ENCODE results near the gene SEMA7A. TPM values are rescaled to one million over a fixed set of nuclear protein-coding genes. Genes with fewer than 3 reads are reported as not detected.
"Not testable (repeated sequence)": the region's sequence is repeated elsewhere in the genome, so short reads cannot be mapped to it uniquely, and the experiment has no call there.

The SEMA7A gene
- total and polyA plus RNA-seq, 4 donors = 0.54 to 4.1 (median 2.0) TPM

GRCh38 chr15:74394090-74394846, 39.5 kb downstream of the SEMA7A start:
- intact Hi-C loops (cut with DNase I) = no loop called here
- Histone ChIP-seq H3K27me3 (ENCODE audit: control insufficient read depth in 1 of 2, insufficient read depth in 2 of 2, low read length in 1 of 2) (no peaks in the 10 kb centered on the region), H3K27ac (ENCODE audit: low read depth in 1 of 2, low read length in 2 of 2) (no peak overlapping the region), H3K9me3 (ENCODE audit: control insufficient read depth, low read length) (no peaks in the 10 kb centered on the region), H3K4me1 (ENCODE audit: control insufficient read depth in 1 of 2, insufficient read depth in 2 of 2, low read length in 2 of 2) (no peaks in the 10 kb centered on the region), H3K36me3 (ENCODE audit: control insufficient read depth in 1 of 2, insufficient read depth in 2 of 2, low read length in 1 of 2) (no peaks in the 10 kb centered on the region), H3K4me3 (ENCODE audit: low read length in 2 of 2) (no peak overlapping the region)
- DNase-seq = no peak
- 87 to 89% methylated on average over 11 of the region's 11 CpGs for WGBS, 2 donors
- no peak for ATAC-seq (ENCODE audit: low FRiP score)

- Histone ChIP-seq H3K27ac (ENCODE audit: low read depth in 1 of 2, low read length in 2 of 2) (no peak overlapping the region), H3K9me3 (ENCODE audit: control insufficient read depth, low read length) (no peaks in the 10 kb centered on the region), H3K36me3 (ENCODE audit: control insufficient read depth in 1 of 2, insufficient read depth in 2 of 2, low read length in 1 of 2) (no peaks in the 10 kb centered on the region), H3K4me3 (ENCODE audit: low read length in 2 of 2) (no peak overlapping the region), H3K4me1 (ENCODE audit: control insufficient read depth in 1 of 2, insufficient read depth in 2 of 2, low read length in 2 of 2) (no peaks in the 10 kb centered on the region), H3K27me3 (ENCODE audit: control insufficient read depth in 1 of 2, insufficient read depth in 2 of 2, low read length in 1 of 2) (no peaks in the 10 kb centered on the region)
- DNase-seq = no peak
- ATAC-seq (ENCODE audit: low FRiP score) = no peak
- intact Hi-C loops (cut with DNase I) = no loop called here
- WGBS, 2 donors = 93 to 95% methylated on average over 13 of the region's 13 CpGs
These were observed 40.3 kb downstream of the SEMA7A start for GRCh38 chr15:74393423-74393822.

DNA sequence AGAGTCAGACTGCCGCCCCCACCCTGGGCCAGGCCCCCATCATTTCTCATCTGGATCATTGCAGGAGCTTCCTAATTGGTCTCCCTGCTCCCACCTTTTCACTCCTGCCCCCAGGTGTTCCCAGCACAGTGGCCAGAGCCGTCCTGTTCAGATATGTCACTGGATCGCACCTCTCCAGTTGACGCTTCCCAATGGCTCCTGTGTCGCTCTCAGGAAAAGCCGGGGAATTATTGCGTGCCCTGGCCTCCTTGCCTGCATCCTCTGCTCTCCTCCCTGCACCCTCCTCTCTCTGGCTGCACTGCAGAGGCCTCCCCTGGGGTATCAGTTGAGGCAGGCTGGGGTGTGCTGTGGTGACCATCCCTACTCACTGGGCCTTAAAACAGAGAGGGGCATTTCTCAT, 40.9 kb downstream of the SEMA7A start:
- Histone ChIP-seq H3K36me3 (ENCODE audit: control insufficient read depth in 1 of 2, insufficient read depth in 2 of 2, low read length in 1 of 2) (no peaks in the 10 kb centered on the region), H3K9me3 (ENCODE audit: control insufficient read depth, low read length) (no peaks in the 10 kb centered on the region), H3K27me3 (ENCODE audit: control insufficient read depth in 1 of 2, insufficient read depth in 2 of 2, low read length in 1 of 2) (no peaks in the 10 kb centered on the region), H3K4me3 (ENCODE audit: low read length in 2 of 2) (no peak overlapping the region), H3K27ac (ENCODE audit: low read depth in 1 of 2, low read length in 2 of 2) (no peak overlapping the region), H3K4me1 (ENCODE audit: control insufficient read depth in 1 of 2, insufficient read depth in 2 of 2, low read length in 2 of 2) (no peaks in the 10 kb centered on the region)
- 91 to 92% methylated on average over 7 of the region's 7 CpGs for WGBS, 2 donors
- DNase-seq = no peak
- intact Hi-C loops (cut with DNase I) = no loop called here
- ATAC-seq (ENCODE audit: low FRiP score) = no peak

DNA sequence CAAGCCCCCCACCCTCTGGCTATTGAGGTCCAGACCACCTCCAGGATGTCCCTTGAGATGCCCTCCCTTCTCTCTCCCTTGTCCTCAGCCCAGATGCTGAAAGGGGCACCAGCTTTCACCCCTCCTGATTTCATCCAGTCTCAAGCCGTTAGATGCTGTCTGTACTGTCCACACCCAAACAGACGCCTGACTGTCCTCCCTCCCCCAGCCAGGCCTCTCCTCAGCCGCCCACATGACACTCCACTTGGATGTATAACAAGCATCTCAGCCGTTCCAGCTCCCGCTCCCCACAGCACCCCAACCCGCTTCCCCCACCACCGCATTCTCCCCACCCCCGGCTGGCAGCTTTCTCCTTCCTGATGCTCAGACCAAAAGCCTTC, 41.3 kb downstream of the SEMA7A start:
- H3K27me3 ChIP-seq (ENCODE audit: control insufficient read depth in 1 of 2, insufficient read depth in 2 of 2, low read length in 1 of 2) = no peaks in the 10 kb centered on the region
- no peaks in the 10 kb centered on the region for H3K9me3 ChIP-seq (ENCODE audit: control insufficient read depth, low read length)

DNA sequence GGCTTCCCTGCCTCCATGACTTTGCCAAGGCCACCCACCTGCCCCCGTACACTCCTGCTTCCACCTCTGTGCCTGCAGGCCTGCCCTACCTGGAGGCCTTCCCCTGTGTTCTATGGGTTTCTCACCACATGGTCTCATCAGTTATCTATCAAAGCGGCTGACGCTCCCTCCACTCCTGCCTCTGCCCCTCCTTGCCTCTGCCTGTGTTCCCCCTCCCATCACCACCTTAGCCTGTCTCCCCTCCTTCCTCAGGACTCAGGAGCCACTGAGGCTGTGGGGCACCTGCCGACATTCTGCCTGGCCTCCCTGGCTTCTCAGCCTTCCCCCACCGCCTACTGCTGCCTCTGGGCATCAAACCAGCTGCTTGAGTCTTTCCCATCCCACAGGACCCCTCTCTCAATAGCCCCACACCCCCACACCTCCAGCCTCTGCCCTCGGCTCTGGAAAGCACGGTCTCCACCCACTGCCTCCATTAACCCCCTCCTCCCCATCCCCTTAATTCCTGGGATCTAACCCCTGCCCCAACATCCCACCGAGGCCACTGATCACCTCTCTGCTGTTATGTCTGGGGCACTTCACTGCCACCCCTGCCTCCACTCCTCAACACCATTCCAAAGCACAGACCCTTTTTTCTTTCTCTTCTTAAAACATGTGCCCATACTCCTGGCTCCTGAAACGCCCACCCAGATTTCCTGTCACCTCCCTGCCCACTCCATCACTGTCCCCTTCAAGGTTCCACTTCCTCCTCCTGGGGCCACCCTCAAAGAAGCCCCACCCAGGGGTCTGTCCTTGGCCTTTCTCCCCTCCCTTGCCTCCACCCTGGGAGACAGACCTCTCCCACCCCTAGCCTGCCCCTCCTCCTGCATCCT, 41.9 kb downstream of the SEMA7A start:
- no peak for DNase-seq
- Histone ChIP-seq H3K36me3 (ENCODE audit: control insufficient read depth in 1 of 2, insufficient read depth in 2 of 2, low read length in 1 of 2) (no peaks in the 10 kb centered on the region), H3K27ac (ENCODE audit: low read depth in 1 of 2, low read length in 2 of 2) (no peak overlapping the region), H3K27me3 (ENCODE audit: control insufficient read depth in 1 of 2, insufficient read depth in 2 of 2, low read length in 1 of 2) (no peaks in the 10 kb centered on the region), H3K4me1 (ENCODE audit: control insufficient read depth in 1 of 2, insufficient read depth in 2 of 2, low read length in 2 of 2) (no peaks in the 10 kb centered on the region), H3K9me3 (ENCODE audit: control insufficient read depth, low read length) (no peaks in the 10 kb centered on the region), H3K4me3 (ENCODE audit: low read length in 2 of 2) (no peak overlapping the region)
- WGBS, 2 donors = 73 to 80% methylated on average over 9 of the region's 9 CpGs
- intact Hi-C loops (cut with DNase I) = no loop called here
- no peak for ATAC-seq (ENCODE audit: low FRiP score)

More for the DNA sequence above, 41.3 kb downstream of the SEMA7A start:
- H3K36me3 ChIP-seq (ENCODE audit: control insufficient read depth in 1 of 2, insufficient read depth in 2 of 2, low read length in 1 of 2) = no peaks in the 10 kb centered on the region
- no peak for ATAC-seq (ENCODE audit: low FRiP score)
- no peak for DNase-seq
- H3K4me1 ChIP-seq (ENCODE audit: control insufficient read depth in 1 of 2, insufficient read depth in 2 of 2, low read length in 2 of 2) = no peaks in the 10 kb centered on the region
- no peak overlapping the region for H3K27ac ChIP-seq (ENCODE audit: low read depth in 1 of 2, low read length in 2 of 2)
- 76 to 80% methylated on average over 8 of the region's 8 CpGs for WGBS, 2 donors
- no peak overlapping the region for H3K4me3 ChIP-seq (ENCODE audit: low read length in 2 of 2)
- intact Hi-C loops (cut with DNase I) = no loop called here

- H3K27ac ChIP-seq (ENCODE audit: low read depth in 1 of 2, low read length in 2 of 2) = no peak overlapping the region
- H3K36me3 ChIP-seq (ENCODE audit: control insufficient read depth in 1 of 2, insufficient read depth in 2 of 2, low read length in 1 of 2) = no peaks in the 10 kb centered on the region
- intact Hi-C loops (cut with DNase I) = no loop called here
- WGBS, 2 donors = 90 to 95% methylated on average over 12 of the region's 12 CpGs
- H3K27me3 ChIP-seq (ENCODE audit: control insufficient read depth in 1 of 2, insufficient read depth in 2 of 2, low read length in 1 of 2) = no peaks in the 10 kb centered on the region
- no peaks in the 10 kb centered on the region for H3K9me3 ChIP-seq (ENCODE audit: control insufficient read depth, low read length)
- H3K4me3 ChIP-seq (ENCODE audit: low read length in 2 of 2) = no peak overlapping the region
- DNase-seq (no peak), ATAC-seq (ENCODE audit: low FRiP score) (no peak)
- no peaks in the 10 kb centered on the region for H3K4me1 ChIP-seq (ENCODE audit: control insufficient read depth in 1 of 2, insufficient read depth in 2 of 2, low read length in 2 of 2)
These were observed 43.0 kb downstream of the SEMA7A start for GRCh38 chr15:74390647-74391288.

DNA sequence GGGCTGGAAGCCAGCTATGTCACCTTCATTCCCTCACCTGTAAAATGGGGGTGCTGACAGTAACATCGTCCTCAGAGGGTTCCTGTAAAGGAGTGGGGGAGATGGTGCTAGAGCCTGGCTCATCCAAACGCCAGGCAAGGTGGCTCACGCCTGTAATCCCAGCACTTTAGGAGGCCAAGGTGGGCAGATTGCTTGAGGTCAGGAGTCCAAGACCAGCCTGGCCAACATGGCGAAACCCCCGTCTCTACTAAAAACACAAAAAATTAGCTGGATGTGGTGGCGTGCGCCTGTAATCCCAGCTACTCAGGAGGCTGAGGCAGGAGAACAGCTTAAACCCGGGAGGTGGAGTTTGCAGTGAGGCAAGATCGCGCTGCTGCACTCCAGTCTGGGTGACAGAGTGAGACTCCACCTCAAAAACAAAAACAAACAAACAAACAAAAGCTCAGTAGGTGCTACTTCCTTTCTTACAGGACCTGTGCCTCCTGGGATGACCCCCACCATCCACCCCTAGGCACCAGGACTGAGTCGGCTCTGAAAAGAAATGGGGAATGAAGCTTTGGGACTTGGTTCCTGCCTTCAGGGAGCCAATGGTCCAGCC, 43.6 kb downstream of the SEMA7A start:
- H3K36me3 ChIP-seq (ENCODE audit: control insufficient read depth in 1 of 2, insufficient read depth in 2 of 2, low read length in 1 of 2); DNase-seq; H3K27me3 ChIP-seq (ENCODE audit: control insufficient read depth in 1 of 2, insufficient read depth in 2 of 2, low read length in 1 of 2); intact Hi-C loops (cut with DNase I); ATAC-seq (ENCODE audit: low FRiP score); H3K9me3 ChIP-seq (ENCODE audit: control insufficient read depth, low read length); H3K4me3 ChIP-seq (ENCODE audit: low read length in 2 of 2); H3K27ac ChIP-seq (ENCODE audit: low read depth in 1 of 2, low read length in 2 of 2); H3K4me1 ChIP-seq (ENCODE audit: control insufficient read depth in 1 of 2, insufficient read depth in 2 of 2, low read length in 2 of 2): not testable (repeated sequence)
- 93 to 94% methylated on average over 11 of the region's 11 CpGs for WGBS, 2 donors

- 73% methylated on average over 20 of the region's 20 CpGs for WGBS, 2 donors
- Histone ChIP-seq H3K27ac (ENCODE audit: low read depth in 1 of 2, low read length in 2 of 2) (no peak overlapping the region), H3K27me3 (ENCODE audit: control insufficient read depth in 1 of 2, insufficient read depth in 2 of 2, low read length in 1 of 2) (no peaks in the 10 kb centered on the region)
These were observed 44.3 kb downstream of the SEMA7A start for GRCh38 chr15:74389241-74390048.

More at GRCh38 chr15:74389241-74390048, 44.3 kb downstream of the SEMA7A start:
- DNase-seq (no peak), ATAC-seq (ENCODE audit: low FRiP score) (no peak)
- H3K36me3 ChIP-seq (ENCODE audit: control insufficient read depth in 1 of 2, insufficient read depth in 2 of 2, low read length in 1 of 2) = no peaks in the 10 kb centered on the region
- no peaks in the 10 kb centered on the region for H3K9me3 ChIP-seq (ENCODE audit: control insufficient read depth, low read length)
- intact Hi-C loops (cut with DNase I) = no loop called here
- no peak overlapping the region for H3K4me3 ChIP-seq (ENCODE audit: low read length in 2 of 2)
- H3K4me1 ChIP-seq (ENCODE audit: control insufficient read depth in 1 of 2, insufficient read depth in 2 of 2, low read length in 2 of 2) = no peaks in the 10 kb centered on the region
